ENCODE measurements around the gene ARHGAP23. TPM values are rescaled to one million over a fixed set of nuclear protein-coding genes. Genes with fewer than 3 reads are reported as not detected.
A peak's percentile ranks its signal among the peaks of the same experiment; 100 is the strongest.

The ARHGAP23 gene, protein sequence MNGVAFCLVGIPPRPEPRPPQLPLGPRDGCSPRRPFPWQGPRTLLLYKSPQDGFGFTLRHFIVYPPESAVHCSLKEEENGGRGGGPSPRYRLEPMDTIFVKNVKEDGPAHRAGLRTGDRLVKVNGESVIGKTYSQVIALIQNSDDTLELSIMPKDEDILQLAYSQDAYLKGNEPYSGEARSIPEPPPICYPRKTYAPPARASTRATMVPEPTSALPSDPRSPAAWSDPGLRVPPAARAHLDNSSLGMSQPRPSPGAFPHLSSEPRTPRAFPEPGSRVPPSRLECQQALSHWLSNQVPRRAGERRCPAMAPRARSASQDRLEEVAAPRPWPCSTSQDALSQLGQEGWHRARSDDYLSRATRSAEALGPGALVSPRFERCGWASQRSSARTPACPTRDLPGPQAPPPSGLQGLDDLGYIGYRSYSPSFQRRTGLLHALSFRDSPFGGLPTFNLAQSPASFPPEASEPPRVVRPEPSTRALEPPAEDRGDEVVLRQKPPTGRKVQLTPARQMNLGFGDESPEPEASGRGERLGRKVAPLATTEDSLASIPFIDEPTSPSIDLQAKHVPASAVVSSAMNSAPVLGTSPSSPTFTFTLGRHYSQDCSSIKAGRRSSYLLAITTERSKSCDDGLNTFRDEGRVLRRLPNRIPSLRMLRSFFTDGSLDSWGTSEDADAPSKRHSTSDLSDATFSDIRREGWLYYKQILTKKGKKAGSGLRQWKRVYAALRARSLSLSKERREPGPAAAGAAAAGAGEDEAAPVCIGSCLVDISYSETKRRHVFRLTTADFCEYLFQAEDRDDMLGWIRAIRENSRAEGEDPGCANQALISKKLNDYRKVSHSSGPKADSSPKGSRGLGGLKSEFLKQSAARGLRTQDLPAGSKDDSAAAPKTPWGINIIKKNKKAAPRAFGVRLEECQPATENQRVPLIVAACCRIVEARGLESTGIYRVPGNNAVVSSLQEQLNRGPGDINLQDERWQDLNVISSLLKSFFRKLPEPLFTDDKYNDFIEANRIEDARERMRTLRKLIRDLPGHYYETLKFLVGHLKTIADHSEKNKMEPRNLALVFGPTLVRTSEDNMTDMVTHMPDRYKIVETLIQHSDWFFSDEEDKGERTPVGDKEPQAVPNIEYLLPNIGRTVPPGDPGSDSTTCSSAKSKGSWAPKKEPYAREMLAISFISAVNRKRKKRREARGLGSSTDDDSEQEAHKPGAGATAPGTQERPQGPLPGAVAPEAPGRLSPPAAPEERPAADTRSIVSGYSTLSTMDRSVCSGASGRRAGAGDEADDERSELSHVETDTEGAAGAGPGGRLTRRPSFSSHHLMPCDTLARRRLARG (N-terminal part only)
- total RNA-seq (2021) (129 and 137 TPM in 2 replicates), Bru-seq, nascent RNA (percentile 74 among the genes with signal in this experiment), BruChase-seq, experiment 1, labeled RNA remaining after a 2-hour chase (percentile 83 among the genes with signal in this experiment), BruChase-seq, experiment 2, labeled RNA remaining after a 6-hour chase (percentile 86 among the genes with signal in this experiment)
- long read RNA-seq, partial matches to known transcripts = 56 of 73 reads
- long read RNA-seq, other reads (novel, unspliced or antisense) = 16 of 73 reads

DNA sequence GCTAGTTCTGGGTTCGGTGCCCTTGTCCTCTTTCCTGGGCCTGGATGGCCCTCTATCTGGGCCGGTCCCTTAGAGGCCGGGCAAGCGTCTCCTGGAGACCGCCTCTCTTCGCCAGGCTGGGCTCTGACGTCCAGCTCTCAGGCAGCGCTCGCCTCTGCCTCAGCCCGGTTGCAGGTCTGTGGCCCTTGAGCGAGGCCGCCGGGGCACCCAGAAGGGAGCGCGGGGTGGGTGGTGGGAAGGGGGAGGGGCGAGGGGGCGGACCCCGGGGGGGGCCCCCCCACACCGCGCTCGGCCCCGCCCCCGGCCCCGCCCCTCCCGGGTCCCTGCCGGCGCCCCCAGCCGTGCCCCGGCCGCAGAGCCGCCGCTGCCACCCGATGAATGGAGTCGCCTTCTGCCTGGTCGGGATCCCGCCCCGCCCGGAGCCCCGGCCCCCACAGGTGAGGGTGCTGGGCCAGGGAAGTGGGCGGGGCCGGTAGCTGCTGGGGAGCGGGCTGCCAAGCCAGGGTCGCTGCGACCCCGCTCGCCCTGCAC is at the start of gene ARHGAP23:
TSS of gene ARHGAP23 (plus strand) at position 353 of the 531 bp plus-strand sequence. CDS start at position 375, 22 bp downstream.
- Histone ChIP-seq H3F3A (ENCODE audit: insufficient read depth, low read depth) (peaks cover 32% of the 10 kb centered on the region; the same call in 1 of the 2 replicates), H3K27me3 (ENCODE audit: insufficient read depth, low read depth) (no peaks in the 10 kb centered on the region), H3K36me3 (ENCODE audit: low read depth) (no peaks in the 10 kb centered on the region), H3K9me2 (ENCODE audit: insufficient read depth) (no peaks in the 10 kb centered on the region), H3K4me2 (peak within 1 kb of the TSS; percentile 88), H3K79me2 (ENCODE audit: low read depth) (no peaks in the 10 kb centered on the region), H3K9me3 (ENCODE audit: insufficient read depth, low read depth) (no peaks in the 10 kb centered on the region), H3K4me3 (peak within 1 kb of the TSS; percentile 84), H3K4me1 (replicated peaks; ENCODE audit: insufficient read depth) (peaks cover 34% of the 10 kb centered on the region), H3K27ac (0 out of 2 replicates have a peak within 1 kb of the TSS, but pooled peaks have one; percentile 4), H4K20me1 (ENCODE audit: insufficient read depth) (0 out of 2 replicates have a peak, but pooled peaks cover 3% of the 10 kb centered on the region), H2AFZ (peak within 1 kb of the TSS; percentile 89)
- ChIA-PET POLR2A (ENCODE audit: unreplicated experiment) (interaction anchor here (0.7 kb wide), 2 partner anchors 314 to 608 kb away, joined by 3 to 4 read pairs; no protein-coding TSS in a partner anchor), CTCF (interaction anchor here (0.6 kb wide), 2 partner anchors 108 to 177 kb away, joined by 3 to 6 read pairs; no protein-coding TSS in a partner anchor)
- peak; percentile 54 to 69 for DNase-seq
- no peak for TF ChIP-seq EZH2 (IDR thresholded peaks at IDR 0.05; ENCODE audit: low read depth)
- TF ChIP-seq, protein P1, sequence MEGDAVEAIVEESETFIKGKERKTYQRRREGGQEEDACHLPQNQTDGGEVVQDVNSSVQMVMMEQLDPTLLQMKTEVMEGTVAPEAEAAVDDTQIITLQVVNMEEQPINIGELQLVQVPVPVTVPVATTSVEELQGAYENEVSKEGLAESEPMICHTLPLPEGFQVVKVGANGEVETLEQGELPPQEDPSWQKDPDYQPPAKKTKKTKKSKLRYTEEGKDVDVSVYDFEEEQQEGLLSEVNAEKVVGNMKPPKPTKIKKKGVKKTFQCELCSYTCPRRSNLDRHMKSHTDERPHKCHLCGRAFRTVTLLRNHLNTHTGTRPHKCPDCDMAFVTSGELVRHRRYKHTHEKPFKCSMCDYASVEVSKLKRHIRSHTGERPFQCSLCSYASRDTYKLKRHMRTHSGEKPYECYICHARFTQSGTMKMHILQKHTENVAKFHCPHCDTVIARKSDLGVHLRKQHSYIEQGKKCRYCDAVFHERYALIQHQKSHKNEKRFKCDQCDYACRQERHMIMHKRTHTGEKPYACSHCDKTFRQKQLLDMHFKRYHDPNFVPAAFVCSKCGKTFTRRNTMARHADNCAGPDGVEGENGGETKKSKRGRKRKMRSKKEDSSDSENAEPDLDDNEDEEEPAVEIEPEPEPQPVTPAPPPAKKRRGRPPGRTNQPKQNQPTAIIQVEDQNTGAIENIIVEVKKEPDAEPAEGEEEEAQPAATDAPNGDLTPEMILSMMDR (conservative IDR thresholded peaks at IDR 0.05) = no peak
- intact Hi-C loops (cut with micrococcal nuclease; ENCODE audit: unreplicated experiment) = no loop called here
- BruUV-seq (replicated peaks) = no TSS peak

DNA sequence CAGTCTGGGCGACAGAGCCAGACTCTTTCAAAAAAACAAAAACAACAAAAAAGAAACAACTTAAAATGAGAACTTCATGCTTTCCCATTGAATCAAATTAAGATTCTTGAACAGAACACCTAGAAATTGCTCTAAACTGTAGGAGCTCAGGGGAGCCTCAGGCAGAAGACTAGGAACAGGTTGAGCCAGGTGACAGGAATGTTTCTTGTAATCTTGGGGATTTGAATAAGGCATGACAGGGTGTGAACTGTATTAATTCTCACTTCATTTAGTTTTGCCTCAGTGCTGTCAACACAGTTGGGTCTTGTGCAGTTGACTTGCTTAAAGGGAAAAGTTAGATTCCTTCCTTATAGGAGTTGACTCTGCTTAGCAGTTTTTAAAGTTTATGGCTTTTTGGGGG is 48.8 kb upstream of the ARHGAP23 start:
- Histone ChIP-seq H3K4me1 (replicated peaks; ENCODE audit: insufficient read depth) (no peaks in the 10 kb centered on the region), H3F3A (ENCODE audit: insufficient read depth, low read depth) (peaks cover 8% of the 10 kb centered on the region; the same call in 1 of the 2 replicates), H3K9me2 (ENCODE audit: insufficient read depth) (no peaks in the 10 kb centered on the region), H3K9me3 (ENCODE audit: insufficient read depth, low read depth) (no peaks in the 10 kb centered on the region), H3K36me3 (ENCODE audit: low read depth) (peaks cover 14% of the 10 kb centered on the region; the same call in 1 of the 2 replicates), H3K27me3 (ENCODE audit: insufficient read depth, low read depth) (no peaks in the 10 kb centered on the region), H3K4me2 (no peak overlapping the region), H4K20me1 (ENCODE audit: insufficient read depth) (no peaks in the 10 kb centered on the region), H2AFZ (no peak overlapping the region), H3K79me2 (ENCODE audit: low read depth) (no peaks in the 10 kb centered on the region), H3K27ac (0 out of 2 replicates have a peak overlapping the region, but pooled peaks have one; percentile 7), H3K4me3 (no peak overlapping the region)
- peak in 1 of 2 experiments; percentile 62 for DNase-seq
- TF ChIP-seq, protein P1 (conservative IDR thresholded peaks at IDR 0.05) = no peak
- no peak for TF ChIP-seq EZH2 (IDR thresholded peaks at IDR 0.05; ENCODE audit: low read depth)
- intact Hi-C loops (cut with micrococcal nuclease; ENCODE audit: unreplicated experiment) = no loop called here
- BruUV-seq (replicated peaks) = no TSS peak
- CTCF ChIA-PET = no interaction called here
- POLR2A ChIA-PET (ENCODE audit: unreplicated experiment) = no interaction called here
